GM12801 (cell line): ENCODE data around the gene ZNF487.

Experiments used
- TF ChIP-seq, protein P1 (sequence below): IDR thresholded peaks from one replicate; pipeline ENCODE4 v1.5.1; 2011; ENCODE audit warnings: control low read depth; ENCODE audit not compliant: insufficient read length; ENCODE audit errors: extremely low read depth

The ZNF487 gene

DNA sequence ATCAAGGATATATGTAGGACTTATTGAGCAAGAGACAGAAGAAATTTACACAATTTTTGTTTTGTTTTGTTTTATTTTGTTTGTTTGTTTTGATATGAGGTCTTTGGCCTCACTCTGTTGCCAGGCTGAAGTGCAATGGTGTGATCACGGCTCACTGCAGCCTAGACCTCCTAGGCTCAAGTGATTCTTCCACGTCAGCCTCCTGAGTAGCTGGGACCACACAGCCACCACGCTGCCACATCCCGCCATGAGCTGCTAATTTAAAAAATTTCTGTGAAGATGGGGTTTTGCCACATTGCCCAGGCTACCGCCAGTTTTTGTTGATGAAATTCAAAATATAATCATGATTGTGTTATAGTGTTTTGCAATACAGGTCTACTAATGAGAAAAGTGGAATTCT lies 54.9 kb downstream of the ZNF487 start:
- TF ChIP-seq, protein P1, sequence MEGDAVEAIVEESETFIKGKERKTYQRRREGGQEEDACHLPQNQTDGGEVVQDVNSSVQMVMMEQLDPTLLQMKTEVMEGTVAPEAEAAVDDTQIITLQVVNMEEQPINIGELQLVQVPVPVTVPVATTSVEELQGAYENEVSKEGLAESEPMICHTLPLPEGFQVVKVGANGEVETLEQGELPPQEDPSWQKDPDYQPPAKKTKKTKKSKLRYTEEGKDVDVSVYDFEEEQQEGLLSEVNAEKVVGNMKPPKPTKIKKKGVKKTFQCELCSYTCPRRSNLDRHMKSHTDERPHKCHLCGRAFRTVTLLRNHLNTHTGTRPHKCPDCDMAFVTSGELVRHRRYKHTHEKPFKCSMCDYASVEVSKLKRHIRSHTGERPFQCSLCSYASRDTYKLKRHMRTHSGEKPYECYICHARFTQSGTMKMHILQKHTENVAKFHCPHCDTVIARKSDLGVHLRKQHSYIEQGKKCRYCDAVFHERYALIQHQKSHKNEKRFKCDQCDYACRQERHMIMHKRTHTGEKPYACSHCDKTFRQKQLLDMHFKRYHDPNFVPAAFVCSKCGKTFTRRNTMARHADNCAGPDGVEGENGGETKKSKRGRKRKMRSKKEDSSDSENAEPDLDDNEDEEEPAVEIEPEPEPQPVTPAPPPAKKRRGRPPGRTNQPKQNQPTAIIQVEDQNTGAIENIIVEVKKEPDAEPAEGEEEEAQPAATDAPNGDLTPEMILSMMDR: no peak

- TF ChIP-seq, protein P1: no peak
These were observed 66.0 kb downstream of the ZNF487 start for GRCh38 chr10:43502931-43503330.

DNA sequence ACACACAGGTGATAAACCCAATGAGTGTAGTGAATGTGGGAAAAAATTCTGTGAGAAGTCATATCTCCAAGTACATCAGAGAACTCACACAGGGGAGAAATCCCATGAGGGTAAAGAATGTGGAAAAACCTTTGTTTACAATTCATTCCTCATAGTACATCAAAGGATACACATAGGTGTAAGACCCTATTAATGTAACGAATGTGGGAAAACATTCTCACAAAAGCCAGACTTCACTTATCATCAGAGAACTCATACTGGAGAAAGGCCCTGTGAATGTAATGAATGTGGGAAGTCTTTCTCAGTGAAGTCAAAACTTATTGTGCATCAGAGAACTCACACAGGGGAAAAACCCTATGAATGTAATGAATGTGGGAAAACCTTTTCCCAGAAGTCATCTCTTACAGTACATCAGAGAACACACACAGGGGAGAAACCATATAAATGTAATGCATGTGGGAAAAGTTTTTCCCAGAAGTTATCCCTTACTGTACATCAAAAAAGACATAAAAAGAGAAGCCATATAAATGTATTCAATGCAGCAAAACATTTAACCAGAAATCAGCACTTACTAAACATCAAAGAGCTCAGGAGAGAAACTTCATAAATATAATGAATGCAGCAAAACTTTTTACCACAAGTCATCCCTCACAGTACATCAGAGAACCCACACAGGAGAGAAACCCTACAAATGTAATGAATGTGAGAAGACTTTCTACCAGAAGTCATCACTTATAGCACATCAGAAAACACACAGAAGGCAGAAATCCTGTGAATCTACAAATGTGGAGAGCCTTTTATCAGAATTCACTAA lies 87.7 kb downstream of the ZNF487 start:
- TF ChIP-seq, protein P1: no peak
